HUES64 (cell line): Measurements from ENCODE around the gene TTLL5.

Experiments used
- H3K27ac ChIP-seq: 2 replicates; pipeline ENCODE4 v1.7.0; 2013; ENCODE audit warnings: low read depth, low read length, inconsistent platforms
- H3K27me3 ChIP-seq: 2 replicates; pipeline ENCODE4 v1.6.1; 2013; ENCODE audit warnings: mild to moderate bottlenecking, low read length; ENCODE audit not compliant: insufficient read depth
- H3K36me3 ChIP-seq: 2 replicates; pipeline ENCODE4 v1.6.1; 2013; ENCODE audit warnings: mild to moderate bottlenecking, low read length; ENCODE audit not compliant: insufficient read depth
- H3K4me1 ChIP-seq: 2 replicates; pipeline ENCODE4 v1.6.1; 2013; ENCODE audit warnings: mild to moderate bottlenecking, low read length, moderate library complexity; ENCODE audit not compliant: insufficient read depth
- H3K4me3 ChIP-seq: 2 replicates; pipeline ENCODE4 v1.5.1; 2013; ENCODE audit warnings: mild to moderate bottlenecking, low read length, moderate library complexity
- H3K9ac ChIP-seq: 2 replicates; pipeline ENCODE4 v1.6.1; 2013; ENCODE audit warnings: mild to moderate bottlenecking, low read depth, low read length
- H3K9me3 ChIP-seq: 2 replicates; pipeline ENCODE4 v1.6.1; 2013; ENCODE audit warnings: low read depth, low read length; ENCODE audit not compliant: insufficient read depth
- WGBS: fragments of 150-250, 120-280 bp; methylation state at CpG from one replicate; pipeline ENCODE4 v1.1.7; 2013; ENCODE audit warnings: missing lambda C conversion rate; 5-methylcytosine and 5-hydroxymethylcytosine counted together

Gene TTLL5

GRCh38 chr14:75904311-75904710 is 243.3 kb downstream of the TTLL5 start:
- H3K27me3 ChIP-seq: no peaks in the 10 kb centered on the region
- H3K27ac ChIP-seq: no peak overlapping the region
- WGBS: 93% methylated on average over 3 of the region's 3 CpGs

GRCh38 chr14:75905147-75905904 is 244.3 kb downstream of the TTLL5 start:
- H3K4me1 ChIP-seq: no peaks in the 10 kb centered on the region
- no peak overlapping the region for H3K9ac ChIP-seq
- H3K36me3 ChIP-seq: peaks cover 5% of the 10 kb centered on the region; the same call in 1 of the 2 replicates
- H3K4me3 ChIP-seq: no peak overlapping the region
- no peaks in the 10 kb centered on the region for H3K9me3 ChIP-seq
- H3K27ac ChIP-seq: no peak overlapping the region
- WGBS: 81% methylated on average over 7 of the region's 7 CpGs
- H3K27me3 ChIP-seq: no peaks in the 10 kb centered on the region

More at GRCh38 chr14:75904311-75904710, 243.3 kb downstream of the TTLL5 start:
- Histone ChIP-seq H3K9ac (no peak overlapping the region), H3K9me3 (no peaks in the 10 kb centered on the region), H3K36me3 (peaks cover 5% of the 10 kb centered on the region; the same call in 1 of the 2 replicates), H3K4me3 (no peak overlapping the region), H3K4me1 (no peaks in the 10 kb centered on the region)

GRCh38 chr14:75906228-75906627 is 245.2 kb downstream of the TTLL5 start:
- Histone ChIP-seq H3K36me3 (peaks cover 5% of the 10 kb centered on the region; the same call in 1 of the 2 replicates), H3K9me3 (no peaks in the 10 kb centered on the region), H3K4me3 (no peak overlapping the region), H3K27me3 (no peaks in the 10 kb centered on the region), H3K9ac (no peak overlapping the region), H3K4me1 (peaks cover under 1% of the 10 kb centered on the region; the same call in 1 of the 2 replicates), H3K27ac (no peak overlapping the region)
- 95% methylated on average over 5 of the region's 5 CpGs for WGBS

- Histone ChIP-seq H3K9ac (no peak overlapping the region), H3K4me3 (no peak overlapping the region), H3K27me3 (no peaks in the 10 kb centered on the region), H3K27ac (no peak overlapping the region), H3K4me1 (peaks cover 6% of the 10 kb centered on the region), H3K36me3 (peaks cover 5% of the 10 kb centered on the region; the same call in 1 of the 2 replicates), H3K9me3 (no peaks in the 10 kb centered on the region)
- 88% methylated on average over 2 of the region's 4 CpGs for WGBS
These were observed 245.7 kb downstream of the TTLL5 start for GRCh38 chr14:75906680-75907280.

GRCh38 chr14:75907756-75908359 is 246.8 kb downstream of the TTLL5 start:
- no peaks in the 10 kb centered on the region for H3K36me3 ChIP-seq
- H3K27ac ChIP-seq: no peak overlapping the region
- no peaks in the 10 kb centered on the region for H3K9me3 ChIP-seq
- no peak overlapping the region for H3K4me3 ChIP-seq
- 92% methylated on average over 4 of the region's 4 CpGs for WGBS
- no peaks in the 10 kb centered on the region for H3K27me3 ChIP-seq
- no peak overlapping the region for H3K9ac ChIP-seq
- H3K4me1 ChIP-seq: peaks cover 7% of the 10 kb centered on the region

- no peak overlapping the region for H3K27ac ChIP-seq
- 87% methylated on average over 3 of the region's 3 CpGs for WGBS
- no peak overlapping the region for H3K4me3 ChIP-seq
- H3K9me3 ChIP-seq: no peaks in the 10 kb centered on the region
- H3K27me3 ChIP-seq: no peaks in the 10 kb centered on the region
- no peak overlapping the region for H3K9ac ChIP-seq
- peaks cover 7% of the 10 kb centered on the region for H3K4me1 ChIP-seq
- no peaks in the 10 kb centered on the region for H3K36me3 ChIP-seq
These were observed 248.6 kb downstream of the TTLL5 start for GRCh38 chr14:75909630-75910029.

- Histone ChIP-seq H3K4me3 (no peak overlapping the region), H3K27ac (no peak overlapping the region), H3K4me1 (peaks cover 7% of the 10 kb centered on the region), H3K9ac (no peak overlapping the region), H3K27me3 (no peaks in the 10 kb centered on the region), H3K36me3 (no peaks in the 10 kb centered on the region), H3K9me3 (no peaks in the 10 kb centered on the region)
- WGBS: 94% methylated on average over 2 of the region's 2 CpGs
These were observed 249.0 kb downstream of the TTLL5 start for GRCh38 chr14:75910048-75910447.

GRCh38 chr14:75911883-75912282 is 250.8 kb downstream of the TTLL5 start:
- Histone ChIP-seq H3K27me3 (no peaks in the 10 kb centered on the region), H3K4me3 (no peak overlapping the region), H3K9me3 (no peaks in the 10 kb centered on the region), H3K27ac (no peak overlapping the region), H3K36me3 (no peaks in the 10 kb centered on the region), H3K9ac (no peak overlapping the region), H3K4me1 (peaks cover 10% of the 10 kb centered on the region)
- WGBS: 21% methylated on average over 7 of the region's 7 CpGs

GRCh38 chr14:75913183-75913582 is 252.1 kb downstream of the TTLL5 start:
- 88% methylated on average over 2 of the region's 2 CpGs for WGBS
- Histone ChIP-seq H3K4me3 (no peak overlapping the region), H3K27me3 (no peaks in the 10 kb centered on the region), H3K4me1 (peaks cover 22% of the 10 kb centered on the region), H3K9ac (no peak overlapping the region), H3K36me3 (no peaks in the 10 kb centered on the region), H3K9me3 (no peaks in the 10 kb centered on the region), H3K27ac (no peak overlapping the region)

- Histone ChIP-seq H3K36me3 (no peaks in the 10 kb centered on the region), H3K4me3 (no peak overlapping the region), H3K9me3 (no peaks in the 10 kb centered on the region), H3K27ac (no peak overlapping the region), H3K9ac (no peak overlapping the region), H3K27me3 (no peaks in the 10 kb centered on the region), H3K4me1 (peaks cover 22% of the 10 kb centered on the region)
- 95% methylated on average over 2 of the region's 2 CpGs for WGBS
These were observed 254.0 kb downstream of the TTLL5 start for GRCh38 chr14:75915045-75915444.

GRCh38 chr14:75917322-75917945 is 256.4 kb downstream of the TTLL5 start:
- Histone ChIP-seq H3K36me3 (peaks cover 4% of the 10 kb centered on the region; the same call in 1 of the 2 replicates), H3K4me3 (no peak overlapping the region), H3K27me3 (no peaks in the 10 kb centered on the region), H3K9me3 (no peaks in the 10 kb centered on the region), H3K4me1 (peaks cover 16% of the 10 kb centered on the region; the same call in 1 of the 2 replicates), H3K9ac (no peak overlapping the region), H3K27ac (no peak overlapping the region)
- 61% methylated on average over 10 of the region's 10 CpGs for WGBS
